Astrocyte of the spinal cord (primary cell): ENCODE measurements around the gene KLHL1.
A peak's percentile ranks its signal among the peaks of the same experiment; 100 is the strongest.

Source experiments
- DNase-seq: peaks from one replicate; pipeline ENCODE4 v3.0.0; 2011; ENCODE audit warnings: low read depth, low spot score
- H3K4me3 ChIP-seq: 2 replicates; pipeline ENCODE4 v1.5.1; 2011; ENCODE audit warnings: low read depth, mild to moderate bottlenecking, low read length, moderate library complexity
- CTCF ChIP-seq: IDR thresholded peaks from 2 replicates; pipeline ENCODE4 v1.5.1; 2012; ENCODE audit warnings: low read depth, mild to moderate bottlenecking, low read length, inconsistent platforms
- in situ Hi-C: cut with HindIII; loops from 2 replicates; pipeline ENCODE4 v1.10.0; 2017; ENCODE audit warnings: low sequenced_read_pairs

KLHL1 gene

GRCh38 chr13:70080012-70080411 lies 28.2 kb downstream of the KLHL1 start:
- in situ Hi-C loops: no loop called here
- no peak for TF ChIP-seq CTCF
- no peak for DNase-seq
- no peak overlapping the region for H3K4me3 ChIP-seq

GRCh38 chr13:70054572-70054971 lies 53.7 kb downstream of the KLHL1 start:
- H3K4me3 ChIP-seq: no peak overlapping the region
- in situ Hi-C loops: no loop called here
- DNase-seq: no peak
- no peak for TF ChIP-seq CTCF

GRCh38 chr13:70051531-70051930 lies 56.7 kb downstream of the KLHL1 start:
- in situ Hi-C loops: no loop called here

GRCh38 chr13:70043685-70044084 lies 64.6 kb downstream of the KLHL1 start:
- H3K4me3 ChIP-seq: no peak overlapping the region
- in situ Hi-C loops: no loop called here
- peak; percentile 9 for DNase-seq
- no peak for TF ChIP-seq CTCF

More at GRCh38 chr13:70051531-70051930, 56.7 kb downstream of the KLHL1 start:
- no peak overlapping the region for H3K4me3 ChIP-seq
- no peak for DNase-seq
- TF ChIP-seq CTCF: no peak

GRCh38 chr13:70042193-70042592 lies 66.1 kb downstream of the KLHL1 start:
- in situ Hi-C loops: no loop called here
- no peak for DNase-seq
- H3K4me3 ChIP-seq: no peak overlapping the region
- TF ChIP-seq CTCF: no peak

GRCh38 chr13:70034286-70034685 lies 74.0 kb downstream of the KLHL1 start:
- no peak overlapping the region for H3K4me3 ChIP-seq
- no peak for TF ChIP-seq CTCF
- no peak for DNase-seq
- in situ Hi-C loops: no loop called here

- H3K4me3 ChIP-seq: no peak overlapping the region
- no peak for TF ChIP-seq CTCF
- DNase-seq: no peak
- in situ Hi-C loops: no loop called here
Observed at GRCh38 chr13:70027551-70027950, 80.7 kb downstream of the KLHL1 start.
